Prostate gland (tissue), 2 donors: ENCODE data around the gene METTL2A.
"Not testable (repeated sequence)": the region's sequence is repeated elsewhere in the genome, so short reads cannot be mapped to it uniquely, and the experiment has no call there.

Source experiments
- POLR2A ChIP-seq: fragments of 450-650 bp; IDR thresholded peaks from one replicate; pipeline ENCODE4 v1.6.1; 2016; ENCODE audit warnings: antibody characterized with exemption, mild to moderate bottlenecking
- POLR2AphosphoS5 ChIP-seq: sonication (generic); formaldehyde crosslinking; IDR thresholded peaks from one replicate; pipeline ENCODE4 v1.6.1; 2017; ENCODE audit warnings: antibody characterized with exemption
- TF ChIP-seq, protein P1 (sequence below), 4 experiments: fragments of 200-600 bp in 2 of 4; fragments of 450-650 bp in 2 of 4; sonication (generic) in 2 of 4; IDR thresholded peaks; 1 replicate in 3 of 4; 2 replicates in 1 of 4; pipeline ENCODE4 v1.5.1; 2016 to 2019; ENCODE audit warnings: antibody characterized with exemption in 4 of 4, mild to moderate bottlenecking in 2 of 4, moderate library complexity in 2 of 4

DNA sequence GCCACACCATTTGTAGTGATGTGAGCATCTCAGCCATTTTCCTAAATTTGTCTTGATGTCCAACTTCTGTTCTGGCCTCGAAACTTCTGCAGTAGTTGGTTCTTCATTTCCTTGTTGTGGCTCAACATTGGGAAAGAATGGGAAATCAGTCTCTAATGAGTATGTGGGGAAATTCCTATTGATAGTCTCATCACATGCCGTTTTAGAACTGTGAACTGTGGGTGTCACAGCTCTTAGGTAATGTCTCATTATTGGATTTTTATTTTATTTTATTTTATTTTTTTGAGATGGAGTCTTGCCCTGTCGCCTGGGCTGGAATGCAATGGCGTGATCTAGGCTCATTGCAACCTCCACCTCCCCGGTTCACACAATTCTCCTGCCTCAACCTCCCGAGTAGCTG, 17.5 kb downstream of the METTL2A start:
- TF ChIP-seq, protein P1, sequence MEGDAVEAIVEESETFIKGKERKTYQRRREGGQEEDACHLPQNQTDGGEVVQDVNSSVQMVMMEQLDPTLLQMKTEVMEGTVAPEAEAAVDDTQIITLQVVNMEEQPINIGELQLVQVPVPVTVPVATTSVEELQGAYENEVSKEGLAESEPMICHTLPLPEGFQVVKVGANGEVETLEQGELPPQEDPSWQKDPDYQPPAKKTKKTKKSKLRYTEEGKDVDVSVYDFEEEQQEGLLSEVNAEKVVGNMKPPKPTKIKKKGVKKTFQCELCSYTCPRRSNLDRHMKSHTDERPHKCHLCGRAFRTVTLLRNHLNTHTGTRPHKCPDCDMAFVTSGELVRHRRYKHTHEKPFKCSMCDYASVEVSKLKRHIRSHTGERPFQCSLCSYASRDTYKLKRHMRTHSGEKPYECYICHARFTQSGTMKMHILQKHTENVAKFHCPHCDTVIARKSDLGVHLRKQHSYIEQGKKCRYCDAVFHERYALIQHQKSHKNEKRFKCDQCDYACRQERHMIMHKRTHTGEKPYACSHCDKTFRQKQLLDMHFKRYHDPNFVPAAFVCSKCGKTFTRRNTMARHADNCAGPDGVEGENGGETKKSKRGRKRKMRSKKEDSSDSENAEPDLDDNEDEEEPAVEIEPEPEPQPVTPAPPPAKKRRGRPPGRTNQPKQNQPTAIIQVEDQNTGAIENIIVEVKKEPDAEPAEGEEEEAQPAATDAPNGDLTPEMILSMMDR (IDR thresholded peaks at IDR 0.05): not testable (repeated sequence)
- not testable (repeated sequence) for TF ChIP-seq POLR2AphosphoS5, POLR2A
